ENCODE measurements around the gene SND1. TPM values are rescaled to one million over a fixed set of nuclear protein-coding genes. Genes with fewer than 3 reads are reported as not detected.

The SND1 gene
- total RNA-seq, 1 experiment from 2014 or later = 274 TPM

DNA sequence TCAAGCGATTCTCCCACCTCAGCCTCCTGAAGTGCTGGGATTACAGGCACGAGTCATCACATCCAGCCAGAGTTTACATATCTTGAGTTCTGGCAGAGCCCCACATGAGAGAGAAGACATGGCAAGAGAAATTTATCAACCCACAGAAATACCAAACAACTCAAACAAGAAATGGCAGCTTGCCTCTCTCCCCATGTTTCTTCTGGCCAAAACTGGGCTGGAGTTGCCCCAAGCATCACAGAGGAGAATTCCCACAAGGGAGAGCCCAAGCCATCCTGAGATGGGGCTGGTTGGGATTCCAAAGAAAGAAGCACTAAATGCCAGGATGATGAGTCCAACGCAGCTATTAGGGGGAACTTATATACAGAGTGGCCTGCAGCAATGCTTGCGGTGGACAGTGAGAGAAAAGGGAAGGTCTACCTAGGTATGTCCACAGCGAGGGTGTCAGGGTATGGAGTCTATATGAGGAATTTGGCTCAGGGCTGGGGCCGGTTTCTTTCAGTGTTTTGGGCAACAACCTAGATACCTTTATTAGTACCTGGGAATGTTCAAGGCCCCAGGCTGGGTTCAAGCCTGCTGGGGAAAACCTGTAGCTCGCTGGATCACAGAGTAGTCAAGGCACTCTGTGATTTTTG lies 19.6 kb upstream of the SND1 start:
- no peak overlapping the region for H3K4me3 ChIP-seq (ENCODE audit: low read depth, low read length)
- no peaks in the 10 kb centered on the region for H3K36me3 Mint-ChIP-seq (ENCODE audit: insufficient read depth, unreplicated experiment)
- DNase-seq = no peak
- ChIA-PET POLR2A (no interaction called here), CTCF (no interaction called here)
- no peak overlapping the region for H3K27ac Mint-ChIP-seq (ENCODE audit: unreplicated experiment)
- no peaks in the 10 kb centered on the region for H3K36me3 ChIP-seq (ENCODE audit: control insufficient read depth, insufficient read depth, low read length)
- H3K4me3 Mint-ChIP-seq (ENCODE audit: unreplicated experiment) = no peak overlapping the region
- intact Hi-C loops (cut with micrococcal nuclease; ENCODE audit: unreplicated experiment) = no loop called here
- H3K9me3 Mint-ChIP-seq (ENCODE audit: unreplicated experiment) = no peaks in the 10 kb centered on the region
- H3K27me3 ChIP-seq (replicated peaks; ENCODE audit: control insufficient read depth, insufficient read depth, low read length) = no peaks in the 10 kb centered on the region
- peaks cover 5% of the 10 kb centered on the region for H3K27me3 Mint-ChIP-seq (ENCODE audit: insufficient read depth, unreplicated experiment)
- peaks cover 13% of the 10 kb centered on the region for H3K4me1 ChIP-seq
- H3K4me1 Mint-ChIP-seq (ENCODE audit: low read depth, unreplicated experiment) = peaks cover 10% of the 10 kb centered on the region
- no TSS peak for BruUV-seq (replicated peaks)
- TF ChIP-seq CTCF (IDR thresholded peaks at IDR 0.05; ENCODE audit: insufficient read depth in 1 of 2, low read depth in 1 of 2, low read length in 1 of 2, severe bottlenecking in 1 of 2, unreplicated experiment in 1 of 2) = no peak
- H3K9me3 ChIP-seq = no peaks in the 10 kb centered on the region

GRCh38 chr7:127635659-127636285 lies 16.2 kb upstream of the SND1 start:
- no peaks in the 10 kb centered on the region for H3K9me3 Mint-ChIP-seq (ENCODE audit: unreplicated experiment)
- intact Hi-C loops (cut with micrococcal nuclease; ENCODE audit: unreplicated experiment) = no loop called here
- H3K27me3 Mint-ChIP-seq (ENCODE audit: insufficient read depth, unreplicated experiment) = no peaks in the 10 kb centered on the region
- no TSS peak for BruUV-seq (replicated peaks)
- no peaks in the 10 kb centered on the region for H3K9me3 ChIP-seq
- no peak overlapping the region for H3K4me3 ChIP-seq (ENCODE audit: low read depth, low read length)
- H3K4me3 Mint-ChIP-seq (ENCODE audit: unreplicated experiment) = no peak overlapping the region
- POLR2A ChIA-PET = no interaction called here
- peaks cover 13% of the 10 kb centered on the region for H3K4me1 ChIP-seq
- DNase-seq = peak in 1 of 2 experiments; percentile 24
- CTCF ChIA-PET = no interaction called here
- no peak for TF ChIP-seq CTCF (IDR thresholded peaks at IDR 0.05; ENCODE audit: insufficient read depth in 1 of 2, low read depth in 1 of 2, low read length in 1 of 2, severe bottlenecking in 1 of 2, unreplicated experiment in 1 of 2)
- peaks cover 10% of the 10 kb centered on the region for H3K4me1 Mint-ChIP-seq (ENCODE audit: low read depth, unreplicated experiment)
- no peaks in the 10 kb centered on the region for H3K36me3 ChIP-seq (ENCODE audit: control insufficient read depth, insufficient read depth, low read length)
- no peaks in the 10 kb centered on the region for H3K36me3 Mint-ChIP-seq (ENCODE audit: insufficient read depth, unreplicated experiment)
- H3K27ac Mint-ChIP-seq (ENCODE audit: unreplicated experiment) = no peak overlapping the region
- H3K27me3 ChIP-seq (replicated peaks; ENCODE audit: control insufficient read depth, insufficient read depth, low read length) = no peaks in the 10 kb centered on the region

GRCh38 chr7:127638197-127638596 lies 13.8 kb upstream of the SND1 start:
- no peaks in the 10 kb centered on the region for H3K9me3 Mint-ChIP-seq (ENCODE audit: unreplicated experiment)
- H3K27me3 ChIP-seq (replicated peaks; ENCODE audit: control insufficient read depth, insufficient read depth, low read length) = no peaks in the 10 kb centered on the region
- BruUV-seq (replicated peaks) = no TSS peak
- POLR2A ChIA-PET = no interaction called here
- no peaks in the 10 kb centered on the region for H3K36me3 Mint-ChIP-seq (ENCODE audit: insufficient read depth, unreplicated experiment)
- H3K4me1 ChIP-seq = peaks cover 31% of the 10 kb centered on the region
- DNase-seq = no peak
- no peak overlapping the region for H3K4me3 Mint-ChIP-seq (ENCODE audit: unreplicated experiment)
- H3K36me3 ChIP-seq (ENCODE audit: control insufficient read depth, insufficient read depth, low read length) = no peaks in the 10 kb centered on the region
- no peaks in the 10 kb centered on the region for H3K9me3 ChIP-seq
- H3K4me3 ChIP-seq (ENCODE audit: low read depth, low read length) = no peak overlapping the region
- H3K27ac Mint-ChIP-seq (ENCODE audit: unreplicated experiment) = no peak overlapping the region
- TF ChIP-seq CTCF (IDR thresholded peaks at IDR 0.05; ENCODE audit: insufficient read depth in 1 of 2, low read depth in 1 of 2, low read length in 1 of 2, severe bottlenecking in 1 of 2, unreplicated experiment in 1 of 2) = no peak
- H3K27me3 Mint-ChIP-seq (ENCODE audit: insufficient read depth, unreplicated experiment) = no peaks in the 10 kb centered on the region
- peaks cover 21% of the 10 kb centered on the region for H3K4me1 Mint-ChIP-seq (ENCODE audit: low read depth, unreplicated experiment)
- intact Hi-C loops (cut with micrococcal nuclease; ENCODE audit: unreplicated experiment) = no loop called here
- CTCF ChIA-PET = no interaction called here
